ENCODE results near the gene FGF22.
A peak's percentile ranks its signal among the peaks of the same experiment; 100 is the strongest.
"Not testable (repeated sequence)": the region's sequence is repeated elsewhere in the genome, so short reads cannot be mapped to it uniquely, and the experiment has no call there.

FGF22 gene

GRCh38 chr19:639253-640160 lies at the start of gene FGF22:
TSS of gene FGF22 (plus strand) at chr19:639879. CDS start at chr19:639926, 47 bp downstream.
- peak; percentile 94 for DNase-seq (ENCODE audit: low read depth)

DNA sequence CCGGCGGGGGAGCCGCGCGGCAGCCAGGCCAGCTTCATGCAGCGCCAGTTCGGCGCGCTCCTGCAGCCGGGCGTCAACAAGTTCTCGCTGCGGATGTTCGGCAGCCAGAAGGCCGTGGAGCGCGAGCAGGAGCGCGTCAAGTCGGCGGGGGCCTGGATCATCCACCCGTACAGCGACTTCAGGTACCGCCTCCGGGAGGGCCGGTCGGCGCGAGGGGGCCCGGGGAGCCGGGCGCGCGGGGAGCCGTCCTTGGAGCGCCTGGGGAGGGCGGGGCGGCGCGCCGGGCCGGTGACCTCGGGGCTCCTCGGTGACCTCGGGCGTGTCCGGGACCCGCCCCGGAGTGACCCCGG lies 49.3 kb upstream of the FGF22 start:
- peak; percentile 40 for DNase-seq (ENCODE audit: low read depth)

- DNase-seq (ENCODE audit: low read depth): no peak
Measured at GRCh38 chr19:590750-591098, 49.0 kb upstream of the FGF22 start.

DNA sequence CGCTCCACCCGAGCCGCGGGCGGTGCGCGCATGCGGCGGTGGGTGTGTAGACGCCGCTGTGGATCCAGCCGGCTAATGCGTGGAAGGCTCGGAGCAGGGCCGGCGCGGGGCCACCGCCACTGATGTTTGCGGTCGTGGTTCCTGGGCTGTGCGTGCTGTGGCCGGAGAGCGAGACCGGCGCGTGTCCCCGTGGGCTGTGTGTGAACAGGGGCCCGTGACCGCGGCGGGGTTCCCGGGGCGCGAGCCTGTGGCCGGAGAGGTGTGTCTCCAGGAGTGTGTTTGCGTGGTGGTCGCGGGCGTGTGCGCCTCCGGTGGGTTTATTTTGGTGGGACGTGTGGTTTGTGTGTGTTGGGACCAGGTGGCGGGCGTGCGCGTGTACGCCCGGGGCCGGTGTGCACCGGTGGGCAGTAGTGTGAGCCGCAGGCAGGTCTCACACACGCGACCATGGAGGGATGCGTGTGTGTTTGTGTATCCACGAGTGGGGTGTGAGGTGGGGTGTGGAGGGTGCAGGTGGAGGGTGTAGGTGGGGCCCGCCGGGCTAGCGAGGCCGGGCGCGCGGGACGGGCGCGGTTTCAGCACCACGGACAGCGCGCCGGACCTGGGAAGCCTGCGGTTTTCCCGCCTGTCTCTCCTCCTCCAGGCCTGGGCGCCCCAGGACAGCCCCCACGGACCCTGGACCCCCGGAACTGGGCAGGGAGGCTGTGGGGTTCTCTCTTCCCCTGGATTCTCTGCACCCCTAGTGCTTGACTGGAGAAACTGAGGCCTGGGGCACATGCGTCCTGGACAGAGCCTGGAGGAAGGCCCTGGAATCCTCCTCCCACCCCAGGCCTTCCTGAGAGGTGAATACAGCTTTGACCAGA lies 48.4 kb upstream of the FGF22 start:
- peak; percentile 36 for DNase-seq (ENCODE audit: low read depth)

GRCh38 chr19:592101-592500 lies 47.6 kb upstream of the FGF22 start:
- DNase-seq (ENCODE audit: low read depth): no peak

- DNase-seq (ENCODE audit: low read depth): no peak
Measured at GRCh38 chr19:593055-593454, 46.6 kb upstream of the FGF22 start.

DNA sequence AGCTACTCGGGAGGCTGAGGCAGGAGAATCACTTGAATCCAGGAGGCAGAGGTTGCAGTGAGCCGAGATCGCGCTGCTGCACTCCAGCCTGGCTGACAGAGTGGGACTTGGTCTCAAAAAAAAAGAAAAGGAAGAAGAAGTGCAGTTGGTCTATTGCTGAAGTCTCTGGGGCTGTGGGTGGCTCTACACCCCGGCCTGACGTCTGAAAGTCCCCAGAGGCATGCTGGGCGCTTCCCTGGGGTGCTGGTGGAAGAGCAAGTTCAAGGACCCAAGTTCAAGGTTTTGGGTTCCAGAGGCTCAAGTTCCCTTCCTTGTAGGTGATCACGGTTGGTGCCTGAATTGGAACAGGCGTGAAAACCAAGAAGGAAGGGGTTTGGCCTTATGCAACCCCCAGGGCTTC lies 46.2 kb upstream of the FGF22 start:
- DNase-seq (ENCODE audit: low read depth): no peak

DNA sequence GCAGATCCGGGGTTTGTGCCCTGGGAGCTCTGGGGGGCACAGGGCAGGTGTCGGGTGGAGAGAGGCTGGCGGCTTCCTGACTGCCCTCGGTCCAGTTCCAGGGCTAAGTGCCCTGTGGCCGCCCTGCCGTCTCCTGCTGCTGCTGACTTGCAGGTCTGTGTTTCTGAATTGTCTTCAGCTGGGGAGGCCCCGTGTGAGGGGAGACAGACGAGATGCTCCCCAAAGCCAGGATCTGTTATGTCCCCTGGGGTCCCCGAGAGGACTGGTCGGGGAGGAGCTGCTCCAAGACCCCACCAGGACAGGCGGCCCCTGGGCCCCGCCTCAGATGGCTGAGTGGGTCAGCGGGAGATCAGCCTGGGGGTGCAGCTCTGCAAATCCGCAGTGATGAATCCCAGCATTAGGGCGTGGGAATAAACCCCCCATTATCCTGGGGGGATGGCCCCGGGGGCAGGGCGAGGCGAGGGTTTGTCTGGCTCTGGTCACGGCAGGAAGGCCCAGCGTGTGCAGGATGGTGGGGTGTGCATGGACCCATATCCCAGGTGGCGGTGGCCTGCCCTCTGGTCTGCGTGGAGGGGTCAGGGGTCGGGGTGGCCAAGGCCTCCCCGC lies 45.3 kb upstream of the FGF22 start:
- DNase-seq (ENCODE audit: low read depth): no peak

GRCh38 chr19:595326-596262 lies 44.1 kb upstream of the FGF22 start:
- DNase-seq (ENCODE audit: low read depth): no peak

- DNase-seq (ENCODE audit: low read depth): no peak
Measured at GRCh38 chr19:596263-596655, 43.4 kb upstream of the FGF22 start.

GRCh38 chr19:597406-598315 lies 42.0 kb upstream of the FGF22 start:
- DNase-seq (ENCODE audit: low read depth): no peak

DNA sequence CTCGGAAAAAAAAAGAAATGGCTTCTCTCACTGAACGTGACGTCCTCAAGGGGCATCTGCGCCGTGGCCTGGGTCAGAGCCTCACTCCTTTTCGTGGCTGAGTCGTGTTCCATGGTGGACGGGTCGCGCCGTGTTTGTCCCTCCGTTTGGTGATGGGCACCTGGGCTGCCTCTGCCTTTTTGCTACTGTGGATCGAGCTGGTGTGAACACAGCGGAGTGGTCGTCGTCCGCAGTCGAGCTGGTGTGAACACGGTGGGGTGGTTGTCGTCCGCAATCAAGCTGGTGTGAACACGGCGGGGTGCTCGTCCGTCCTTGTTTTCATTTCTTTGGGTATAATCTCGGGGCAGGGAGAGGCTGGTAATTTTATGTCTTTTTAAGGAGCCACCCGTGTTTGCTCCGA lies 38.4 kb upstream of the FGF22 start:
- no peak for DNase-seq (ENCODE audit: low read depth)

- no peak for DNase-seq (ENCODE audit: low read depth)
Measured at GRCh38 chr19:601790-602189, 37.9 kb upstream of the FGF22 start.

GRCh38 chr19:602391-603301 lies 37.0 kb upstream of the FGF22 start:
- DNase-seq (ENCODE audit: low read depth): no peak

GRCh38 chr19:603302-603639 lies 36.4 kb upstream of the FGF22 start:
- not testable (repeated sequence) for DNase-seq (ENCODE audit: low read depth)

- not testable (repeated sequence) for DNase-seq (ENCODE audit: low read depth)
Measured at GRCh38 chr19:603779-604178, 35.9 kb upstream of the FGF22 start.

- DNase-seq (ENCODE audit: low read depth): peak; percentile 42
Measured at GRCh38 chr19:604355-604754, 35.3 kb upstream of the FGF22 start.

DNA sequence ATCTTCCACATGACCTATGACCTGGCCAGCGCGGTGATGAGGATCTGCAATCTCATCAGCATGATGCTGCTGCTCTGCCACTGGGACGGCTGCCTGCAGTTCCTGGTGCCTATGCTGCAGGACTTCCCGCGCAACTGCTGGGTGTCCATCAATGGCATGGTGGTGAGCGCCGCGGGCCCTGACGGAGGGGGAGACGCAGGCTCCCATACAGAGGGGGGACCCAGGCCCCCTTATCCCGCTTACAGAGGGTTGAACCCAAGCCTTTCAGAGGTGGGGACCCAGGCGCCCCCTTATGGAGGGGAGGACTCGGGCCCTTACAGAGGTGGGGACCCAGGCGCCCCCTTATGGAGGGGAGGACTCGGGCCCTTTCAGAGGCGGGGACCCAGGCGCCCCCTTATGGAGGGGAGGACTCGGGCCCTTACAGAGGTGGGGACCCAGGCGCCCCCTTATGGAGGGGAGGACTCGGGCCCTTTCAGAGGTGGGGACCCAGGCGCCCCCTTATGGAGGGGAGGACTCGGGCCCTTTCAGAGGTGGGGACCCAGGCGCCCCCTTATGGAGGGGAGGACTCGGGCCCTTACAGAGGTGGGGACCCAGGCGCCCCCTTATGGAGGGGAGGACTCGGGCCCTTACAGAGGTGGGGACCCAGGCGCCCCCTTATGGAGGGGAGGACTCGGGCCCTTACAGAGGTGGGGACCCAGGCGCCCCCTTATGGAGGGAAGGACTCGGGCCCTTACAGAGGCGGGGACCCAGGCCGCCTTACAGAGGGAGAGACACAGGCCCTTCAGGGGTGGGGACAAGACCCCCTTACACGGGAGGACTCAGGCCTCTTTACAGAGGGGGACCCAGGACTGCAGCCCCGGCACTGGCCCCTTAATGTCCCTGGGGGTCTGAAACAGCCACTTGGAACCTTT lies 34.4 kb upstream of the FGF22 start:
- DNase-seq (ENCODE audit: low read depth): peak; percentile 30

Measured in ELR (cell line).